Endothelial cell (in vitro differentiated cells): Measurements from ENCODE around the gene HGFAC. TPM values are rescaled to one million over a fixed set of nuclear protein-coding genes. Genes with fewer than 3 reads are reported as not detected.
"Not testable (repeated sequence)": the region's sequence is repeated elsewhere in the genome, so short reads cannot be mapped to it uniquely, and the experiment has no call there.

Source experiments
- DNase-seq: peaks from one replicate; pipeline ENCODE4 v3.0.0; 2021; ENCODE audit warnings: low spot score
- H3K27ac Mint-ChIP-seq: one replicate; pipeline ENCODE4 v1.8.0; 2021; ENCODE audit warnings: mixed read lengths, inconsistent platforms; ENCODE audit not compliant: unreplicated experiment
- H3K27me3 Mint-ChIP-seq: one replicate; pipeline ENCODE4 v1.8.0; 2021; ENCODE audit warnings: mild to moderate bottlenecking, moderate library complexity, mixed read lengths, inconsistent platforms; ENCODE audit not compliant: unreplicated experiment
- H3K36me3 Mint-ChIP-seq: one replicate; pipeline ENCODE4 v1.8.0; 2021; ENCODE audit warnings: mild to moderate bottlenecking, low read depth, mixed read lengths, inconsistent platforms; ENCODE audit not compliant: unreplicated experiment
- H3K4me1 Mint-ChIP-seq: one replicate; pipeline ENCODE4 v1.8.0; 2021; ENCODE audit warnings: mild to moderate bottlenecking, mixed read lengths, inconsistent platforms; ENCODE audit not compliant: unreplicated experiment
- H3K4me3 Mint-ChIP-seq: one replicate; pipeline ENCODE4 v1.8.0; 2021; ENCODE audit warnings: mild to moderate bottlenecking, mixed read lengths, inconsistent platforms; ENCODE audit not compliant: unreplicated experiment
- H3K9me3 Mint-ChIP-seq: one replicate; pipeline ENCODE4 v1.8.0; 2021; ENCODE audit warnings: mixed read lengths, inconsistent platforms; ENCODE audit not compliant: unreplicated experiment
- CTCF ChIP-seq: fragments of 200-600 bp; sonication (generic); IDR thresholded peaks from one replicate; pipeline ENCODE4 v1.5.0; 2021; ENCODE audit warnings: antibody characterized with exemption; ENCODE audit not compliant: unreplicated experiment
- total RNA-seq: library from RNA; stranded (reverse); fragmentation: NEBNext Ultra II Directional; extraction: Animal tissue kit (Norgen Biotek cat#: 25700); gene quantifications from one replicate; pipeline ENCODE4 v1.2.1, GENCODE V29; 2021; ENCODE audit not compliant: unreplicated experiment

The HGFAC gene
- total RNA-seq, 1 donor from 2014 or later, result 2.4 TPM

GRCh38 chr4:3449574-3450534 lies 8.1 kb downstream of the HGFAC start:
- peaks cover 4% of the 10 kb centered on the region for H3K27me3 Mint-ChIP-seq
- H3K27ac Mint-ChIP-seq, result no peak overlapping the region
- no peaks in the 10 kb centered on the region for H3K4me1 Mint-ChIP-seq
- no peak overlapping the region for H3K4me3 Mint-ChIP-seq
- peaks cover 3% of the 10 kb centered on the region for H3K36me3 Mint-ChIP-seq
- H3K9me3 Mint-ChIP-seq, result no peaks in the 10 kb centered on the region
- no peak for TF ChIP-seq CTCF
- DNase-seq, result no peak

- H3K27me3 Mint-ChIP-seq, result peaks cover 4% of the 10 kb centered on the region
- H3K4me1 Mint-ChIP-seq, result no peaks in the 10 kb centered on the region
- DNase-seq, result no peak
- peaks cover 11% of the 10 kb centered on the region for H3K36me3 Mint-ChIP-seq
- no peak overlapping the region for H3K4me3 Mint-ChIP-seq
- no peak overlapping the region for H3K27ac Mint-ChIP-seq
- peaks cover 3% of the 10 kb centered on the region for H3K9me3 Mint-ChIP-seq
- no peak for TF ChIP-seq CTCF
Observed at GRCh38 chr4:3450643-3451042, 8.9 kb downstream of the HGFAC start.

- Mint-ChIP-seq H3K27ac (no peak overlapping the region), H3K27me3 (peaks cover 4% of the 10 kb centered on the region), H3K4me3 (no peak overlapping the region), H3K4me1 (no peaks in the 10 kb centered on the region), H3K36me3 (peaks cover 12% of the 10 kb centered on the region), H3K9me3 (peaks cover 3% of the 10 kb centered on the region)
- DNase-seq, result no peak
- TF ChIP-seq CTCF, result no peak
Observed at GRCh38 chr4:3451956-3452355, 10.2 kb downstream of the HGFAC start.

- Mint-ChIP-seq H3K9me3 (peaks cover 3% of the 10 kb centered on the region), H3K4me3 (no peak overlapping the region), H3K27me3 (peaks cover 4% of the 10 kb centered on the region), H3K36me3 (peaks cover 12% of the 10 kb centered on the region), H3K4me1 (no peaks in the 10 kb centered on the region), H3K27ac (no peak overlapping the region)
- peak; percentile 28 for TF ChIP-seq CTCF
- DNase-seq, result no peak
Observed at GRCh38 chr4:3452376-3452775, 10.6 kb downstream of the HGFAC start.

DNA sequence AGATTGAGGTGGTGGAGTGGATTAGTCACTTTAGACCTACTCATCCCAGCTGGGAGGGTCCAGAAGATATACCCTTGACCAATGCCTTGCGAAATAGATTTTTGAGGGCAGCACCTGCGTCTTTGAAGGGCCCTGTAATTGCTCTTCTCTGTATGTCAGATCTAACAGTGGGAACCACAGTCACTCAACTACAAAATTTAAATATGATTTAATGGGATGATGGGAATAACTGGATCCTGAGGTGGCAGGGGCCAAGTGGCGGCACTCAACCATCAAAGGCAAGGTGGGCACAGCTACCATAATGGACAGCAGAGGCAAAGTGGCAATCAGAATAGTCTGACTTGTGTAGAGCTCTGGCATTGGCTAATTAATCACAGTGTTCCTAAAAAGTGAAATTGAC lies 13.8 kb downstream of the HGFAC start:
- not testable (repeated sequence) for H3K27me3 Mint-ChIP-seq, DNase-seq, H3K27ac Mint-ChIP-seq, H3K36me3 Mint-ChIP-seq, H3K4me3 Mint-ChIP-seq, H3K4me1 Mint-ChIP-seq, H3K9me3 Mint-ChIP-seq
